Measurements from ENCODE around the gene NBPF3. TPM values are rescaled to one million over a fixed set of nuclear protein-coding genes. Genes with fewer than 3 reads are reported as not detected.
A peak's percentile ranks its signal among the peaks of the same experiment; 100 is the strongest.

Gene NBPF3
- total RNA-seq, 1 experiment from 2014 or later: 15.8 TPM

DNA sequence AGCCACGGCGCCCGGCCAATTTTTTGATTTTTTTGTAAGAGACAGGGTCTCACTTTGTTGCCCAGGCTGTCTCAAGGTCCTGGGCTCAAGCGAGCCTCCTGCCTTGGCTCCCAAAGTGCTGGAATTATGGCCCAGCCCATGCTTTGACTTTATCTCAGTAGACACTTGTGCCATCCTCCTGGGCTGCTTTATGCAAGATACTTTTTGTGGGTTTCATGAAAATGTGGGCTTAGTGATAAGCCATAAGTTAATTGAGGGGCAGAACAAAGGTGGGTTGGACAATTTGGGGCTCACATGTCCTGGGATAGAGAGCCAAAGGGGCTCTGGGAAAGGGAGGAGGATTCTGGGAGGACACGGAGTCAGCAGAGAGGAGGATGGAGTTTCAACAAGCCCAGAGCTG lies 91.3 kb downstream of the NBPF3 start:
- no peaks in the 10 kb centered on the region for H3K27me3 Mint-ChIP-seq (ENCODE audit: low read depth)
- Histone ChIP-seq H3K23ac (ENCODE audit: insufficient read length, low read depth, low read length) (no peak overlapping the region), H2BK5ac (ENCODE audit: insufficient read length, low read length) (no peak overlapping the region), H4K20me1 (ENCODE audit: control insufficient read depth, insufficient read depth, insufficient read length) (no peaks in the 10 kb centered on the region), H3K4ac (ENCODE audit: low read depth, low read length) (no peak overlapping the region), H3K56ac (ENCODE audit: insufficient read length, low read depth, low read length) (no peak overlapping the region), H2BK20ac (ENCODE audit: low read depth, low read length, poor library complexity, severe bottlenecking) (no peak overlapping the region), H3K27ac (ENCODE audit: insufficient read length, low read depth, low read length) (no peak overlapping the region), H3K9me3 (ENCODE audit: control insufficient read depth, low read depth, low read length) (no peaks in the 10 kb centered on the region), H2AFZ (ENCODE audit: low read length) (no peak overlapping the region), H4K8ac (replicated peaks; ENCODE audit: insufficient read length, low read depth, low read length) (no peak overlapping the region), H3K79me2 (ENCODE audit: insufficient read depth, low read length) (no peaks in the 10 kb centered on the region), H3K79me1 (ENCODE audit: insufficient read depth, low read depth, low read length, poor library complexity, severe bottlenecking) (no peaks in the 10 kb centered on the region), H2AK5ac (ENCODE audit: insufficient read length, low read length) (no peak overlapping the region), H3K4me1 (ENCODE audit: insufficient read depth, low read length) (no peaks in the 10 kb centered on the region; the same call in 1 of the 2 replicates), H2BK12ac (ENCODE audit: insufficient read length, low read depth, low read length) (no peak overlapping the region), H2BK15ac (ENCODE audit: low read depth, low read length) (no peak overlapping the region), H4K5ac (ENCODE audit: insufficient read length, low read depth, low read length) (no peak overlapping the region), H2BK120ac (ENCODE audit: low read depth, low read length, poor library complexity, severe bottlenecking) (no peak overlapping the region), H3K23me2 (ENCODE audit: insufficient read length, low read depth, low read length, poor library complexity, severe bottlenecking) (no peaks in the 10 kb centered on the region), H3K27me3 (ENCODE audit: insufficient read depth, low read length) (no peaks in the 10 kb centered on the region), H3K9ac (ENCODE audit: extremely low read depth, insufficient read length, low read length) (no peak overlapping the region), H3T11ph (ENCODE audit: low read length) (no peak overlapping the region), H3K4me2 (ENCODE audit: insufficient read depth, insufficient read length, low read length) (no peak overlapping the region), H3K14ac (ENCODE audit: insufficient read depth, low read length) (no peak overlapping the region), H3K18ac (ENCODE audit: insufficient read length, low read depth, low read length) (no peak overlapping the region), H4K91ac (ENCODE audit: insufficient read length, low read depth, low read length) (no peak overlapping the region)
- H3K4me3 Mint-ChIP-seq: no peak overlapping the region; a peak in 1 of 5 replicates
- H3K9me3 Mint-ChIP-seq: no peaks in the 10 kb centered on the region
- peaks cover 26 to 55% of the 10 kb centered on the region in 2 experiments for H3K4me1 Mint-ChIP-seq
- DNase-seq: no peak
- no CpG with 5 or more reads among the region's 5 CpGs for WGBS (ENCODE audit: extremely low coverage, insufficient read length, low lambda C conversion rate)
- H3K36me3 Mint-ChIP-seq (ENCODE audit: insufficient read depth in 1 of 3, low read depth in 3 of 3): peaks cover 0 to 4% (median 4%) of the 10 kb centered on the region in 3 experiments; a peak in 2 of 7 replicates
- TF ChIP-seq CTCF (conservative IDR thresholded peaks at IDR 0.05): no peak
- H3K27ac Mint-ChIP-seq: peak overlapping the region in 1 of 3 experiments; percentile 33; a peak in 2 of 7 replicates

Data from H9 (cell line).